Measurements from ENCODE around the gene TOMM40. TPM values are rescaled to one million over a fixed set of nuclear protein-coding genes. Genes with fewer than 3 reads are reported as not detected.
A peak's percentile ranks its signal among the peaks of the same experiment; 100 is the strongest.

TOMM40 gene
- total and polyA plus RNA-seq, 9 of the 15 experiments (the other 6 are each of a cell fraction or from before 2014, with no cell fraction given), result 0.89 to 290 (median 160) TPM

DNA sequence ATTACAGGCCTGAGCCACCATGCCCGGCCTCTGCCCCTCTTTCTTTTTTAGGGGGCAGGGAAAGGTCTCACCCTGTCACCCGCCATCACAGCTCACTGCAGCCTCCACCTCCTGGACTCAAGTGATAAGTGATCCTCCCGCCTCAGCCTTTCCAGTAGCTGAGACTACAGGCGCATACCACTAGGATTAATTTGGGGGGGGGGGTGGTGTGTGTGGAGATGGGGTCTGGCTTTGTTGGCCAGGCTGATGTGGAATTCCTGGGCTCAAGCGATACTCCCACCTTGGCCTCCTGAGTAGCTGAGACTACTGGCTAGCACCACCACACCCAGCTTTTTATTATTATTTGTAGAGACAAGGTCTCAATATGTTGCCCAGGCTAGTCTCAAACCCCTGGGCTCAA, 18.7 kb downstream of the TOMM40 start (continued):
- TF ChIP-seq, protein P1, sequence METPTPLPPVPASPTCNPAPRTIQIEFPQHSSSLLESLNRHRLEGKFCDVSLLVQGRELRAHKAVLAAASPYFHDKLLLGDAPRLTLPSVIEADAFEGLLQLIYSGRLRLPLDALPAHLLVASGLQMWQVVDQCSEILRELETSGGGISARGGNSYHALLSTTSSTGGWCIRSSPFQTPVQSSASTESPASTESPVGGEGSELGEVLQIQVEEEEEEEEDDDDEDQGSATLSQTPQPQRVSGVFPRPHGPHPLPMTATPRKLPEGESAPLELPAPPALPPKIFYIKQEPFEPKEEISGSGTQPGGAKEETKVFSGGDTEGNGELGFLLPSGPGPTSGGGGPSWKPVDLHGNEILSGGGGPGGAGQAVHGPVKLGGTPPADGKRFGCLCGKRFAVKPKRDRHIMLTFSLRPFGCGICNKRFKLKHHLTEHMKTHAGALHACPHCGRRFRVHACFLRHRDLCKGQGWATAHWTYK (CRISPR knock-in tag; IDR thresholded peaks at IDR 0.05), result no peak
- TF ChIP-seq KDM5B (IDR thresholded peaks at IDR 0.05; ENCODE audit: insufficient replicate concordance, low read depth, low read length) (peak; percentile 34), ZNF511 (CRISPR knock-in tag; IDR thresholded peaks at IDR 0.05) (0 out of 2 replicates have a peak, but pooled peaks have one; percentile 27), CBFA2T2 (conservative IDR thresholded peaks at IDR 0.05) (peak; percentile 30; the same call in 1 of the 2 replicates), ZNF384 (IDR thresholded peaks at IDR 0.05; ENCODE audit: low read depth, low read length) (no peak), CHD7 (IDR thresholded peaks at IDR 0.05; ENCODE audit: low read depth, low read length) (no peak), YY1 (IDR thresholded peaks at IDR 0.05; ENCODE audit: borderline replicate concordance in 1 of 3, control insufficient read depth in 1 of 3, extremely low read depth in 1 of 3, insufficient read depth in 3 of 3, insufficient read length in 1 of 3, insufficient replicate concordance in 2 of 3, low read depth in 1 of 3, low read length in 2 of 3) (no peak), SOX6 (IDR thresholded peaks at IDR 0.05) (no peak), KDM1A (IDR thresholded peaks at IDR 0.05) (peak; percentile 68 to 70; a peak in 2 of 4 replicates)
- TF ChIP-seq, protein P2, sequence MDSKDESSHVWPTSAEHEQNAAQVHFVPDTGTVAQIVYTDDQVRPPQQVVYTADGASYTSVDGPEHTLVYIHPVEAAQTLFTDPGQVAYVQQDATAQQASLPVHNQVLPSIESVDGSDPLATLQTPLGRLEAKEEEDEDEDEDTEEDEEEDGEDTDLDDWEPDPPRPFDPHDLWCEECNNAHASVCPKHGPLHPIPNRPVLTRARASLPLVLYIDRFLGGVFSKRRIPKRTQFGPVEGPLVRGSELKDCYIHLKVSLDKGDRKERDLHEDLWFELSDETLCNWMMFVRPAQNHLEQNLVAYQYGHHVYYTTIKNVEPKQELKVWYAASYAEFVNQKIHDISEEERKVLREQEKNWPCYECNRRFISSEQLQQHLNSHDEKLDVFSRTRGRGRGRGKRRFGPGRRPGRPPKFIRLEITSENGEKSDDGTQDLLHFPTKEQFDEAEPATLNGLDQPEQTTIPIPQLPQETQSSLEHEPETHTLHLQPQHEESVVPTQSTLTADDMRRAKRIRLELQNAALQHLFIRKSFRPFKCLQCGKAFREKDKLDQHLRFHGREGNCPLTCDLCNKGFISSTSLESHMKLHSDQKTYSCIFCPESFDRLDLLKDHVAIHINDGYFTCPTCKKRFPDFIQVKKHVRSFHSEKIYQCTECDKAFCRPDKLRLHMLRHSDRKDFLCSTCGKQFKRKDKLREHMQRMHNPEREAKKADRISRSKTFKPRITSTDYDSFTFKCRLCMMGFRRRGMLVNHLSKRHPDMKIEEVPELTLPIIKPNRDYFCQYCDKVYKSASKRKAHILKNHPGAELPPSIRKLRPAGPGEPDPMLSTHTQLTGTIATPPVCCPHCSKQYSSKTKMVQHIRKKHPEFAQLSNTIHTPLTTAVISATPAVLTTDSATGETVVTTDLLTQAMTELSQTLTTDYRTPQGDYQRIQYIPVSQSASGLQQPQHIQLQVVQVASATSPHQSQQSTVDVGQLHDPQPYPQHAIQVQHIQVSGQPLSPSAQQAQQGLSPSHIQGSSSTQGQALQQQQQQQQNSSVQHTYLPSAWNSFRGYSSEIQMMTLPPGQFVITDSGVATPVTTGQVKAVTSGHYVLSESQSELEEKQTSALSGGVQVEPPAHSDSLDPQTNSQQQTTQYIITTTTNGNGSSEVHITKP (IDR thresholded peaks at IDR 0.05; ENCODE audit: partially characterized antibody), result peak; percentile 98

Measured in K562 (cell line).